NCI-H1417 (cell line): ENCODE results near the gene TMPRSS2.
"Not testable (repeated sequence)": the region's sequence is repeated elsewhere in the genome, so short reads cannot be mapped to it uniquely, and the experiment has no call there.

ENCODE experiments used
- DNase-seq, 3 experiments: peaks; one replicate each; lab custom pipeline; 2025; lab: John Stamatoyannopoulos, UW

The TMPRSS2 gene

DNA sequence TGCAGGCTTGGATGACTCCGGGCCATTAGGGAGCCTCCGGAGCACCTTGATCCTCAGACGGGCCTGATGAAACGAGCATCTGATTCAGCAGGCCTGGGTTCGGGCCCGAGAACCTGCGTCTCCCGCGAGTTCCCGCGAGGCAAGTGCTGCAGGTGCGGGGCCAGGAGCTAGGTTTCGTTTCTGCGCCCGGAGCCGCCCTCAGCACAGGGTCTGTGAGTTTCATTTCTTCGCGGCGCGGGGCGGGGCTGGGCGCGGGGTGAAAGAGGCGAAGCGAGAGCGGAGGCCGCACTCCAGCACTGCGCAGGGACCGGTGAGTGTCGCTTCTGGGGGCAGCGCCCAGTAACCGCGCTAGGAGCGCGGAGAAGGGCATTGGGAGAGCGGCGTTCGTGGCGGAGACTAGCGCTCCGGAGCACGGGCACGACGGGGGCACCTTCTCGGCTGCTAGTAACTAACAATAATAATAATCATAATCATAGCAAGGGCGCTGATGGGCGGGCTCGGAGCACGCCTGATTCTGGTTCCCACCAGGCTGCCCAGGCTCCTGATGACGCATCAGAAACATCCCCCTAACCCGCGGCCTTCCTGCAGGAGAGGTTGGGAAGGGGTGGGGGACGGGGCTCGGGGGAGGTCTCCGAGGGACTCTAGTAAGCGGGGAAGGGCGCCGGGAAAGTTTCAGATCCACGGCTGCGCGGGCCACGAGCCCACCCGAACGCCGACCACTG, 81.8 kb downstream of the TMPRSS2 start, which contains the start of gene MX1:
TSS of gene MX1 (plus strand) at position 286 of the 722 bp plus-strand sequence. CDS start 5,832 bp downstream, outside the sequence.
- DNase-seq = peak in 2 of 3 experiments; percentile 14 to 40

DNA sequence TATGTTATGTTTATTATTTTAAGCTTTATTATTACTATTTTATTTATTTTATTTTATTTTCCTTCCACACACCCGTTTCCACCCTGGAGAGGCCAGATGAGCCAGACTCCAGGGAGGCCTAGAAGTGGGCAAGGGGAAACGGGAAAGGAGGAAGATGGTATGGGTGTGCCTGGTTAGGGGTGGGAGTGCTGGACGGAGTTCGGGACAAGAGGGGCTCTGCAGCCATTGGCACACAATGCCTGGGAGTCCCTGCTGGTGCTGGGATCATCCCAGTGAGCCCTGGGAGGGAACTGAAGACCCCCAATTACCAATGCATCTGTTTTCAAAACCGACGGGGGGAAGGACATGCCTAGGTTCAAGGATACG, 82.4 kb downstream of the TMPRSS2 start:
- DNase-seq = no peak

DNA sequence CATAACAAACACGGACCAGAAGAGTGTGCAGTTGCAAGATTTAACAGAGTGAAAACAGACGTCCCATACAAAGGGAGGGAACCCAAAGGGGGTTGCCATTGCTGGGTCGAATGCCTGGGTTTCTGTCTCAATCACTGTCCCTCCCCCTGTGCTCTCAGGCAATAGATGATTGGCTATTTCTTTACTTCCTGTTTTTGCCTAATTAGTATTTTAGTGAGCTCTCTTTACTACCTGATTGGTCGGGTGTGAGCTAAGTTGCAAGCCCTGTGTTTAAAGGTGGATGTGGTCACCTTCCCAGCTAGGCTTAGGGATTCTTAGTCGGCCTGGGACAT, 84.7 kb downstream of the TMPRSS2 start:
- not testable (repeated sequence) for DNase-seq

DNA sequence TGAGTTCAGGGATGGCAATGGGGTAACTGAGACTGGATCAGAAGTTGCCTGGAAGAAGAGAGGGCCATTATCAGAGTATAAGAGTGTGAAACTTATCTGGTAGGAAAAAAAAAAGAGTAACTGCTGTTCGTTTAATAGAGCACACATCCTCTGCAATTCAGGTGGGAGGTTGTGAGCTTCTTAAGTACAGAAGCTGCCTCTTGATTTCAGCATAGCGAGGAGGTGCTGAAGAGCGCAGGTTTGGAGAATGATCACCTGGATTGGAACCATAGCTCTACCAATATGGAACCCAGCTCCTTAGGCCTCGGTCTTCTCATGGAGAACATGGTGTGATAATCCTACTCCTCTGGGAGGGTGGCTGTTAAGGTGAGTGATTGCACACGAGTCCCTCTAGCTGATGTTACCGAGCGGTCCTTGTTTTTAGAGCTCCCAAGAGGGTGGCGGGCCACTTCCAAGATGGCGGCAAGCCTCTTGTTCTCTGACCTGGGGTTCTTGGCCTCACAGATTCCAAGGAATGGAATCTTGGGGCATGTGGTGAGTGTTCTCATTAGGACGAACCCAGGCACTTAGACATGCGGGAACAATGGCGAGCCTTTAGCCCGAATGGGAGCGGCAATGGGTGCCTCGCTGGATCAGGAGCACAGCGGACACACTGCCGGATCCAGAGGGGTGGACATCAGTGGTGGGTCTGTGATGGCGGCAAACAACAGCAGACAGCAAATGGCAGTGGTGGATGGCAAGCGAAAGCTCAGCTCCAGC, 85.2 kb downstream of the TMPRSS2 start:
- DNase-seq = no peak

DNA sequence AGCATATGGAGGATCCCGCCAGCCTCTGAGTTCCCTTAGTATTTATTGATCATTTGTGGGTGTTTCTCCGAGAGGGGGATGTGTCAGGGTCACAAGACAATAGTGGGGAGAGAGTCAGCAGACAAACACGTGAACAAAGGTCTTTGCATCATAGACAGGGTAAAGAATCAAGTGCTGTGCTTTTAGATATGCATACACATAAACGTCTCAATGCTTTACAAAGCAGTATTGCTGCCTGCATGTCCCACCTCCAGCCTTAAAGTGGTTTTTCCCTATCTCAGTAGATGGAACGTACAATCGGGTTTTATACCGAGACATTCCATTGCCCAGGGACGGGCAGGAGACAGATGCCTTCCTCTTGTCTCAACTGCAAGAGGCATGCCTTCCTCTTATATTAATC, 87.0 kb downstream of the TMPRSS2 start:
- DNase-seq = peak in 1 of 3 experiments; percentile 9

DNA sequence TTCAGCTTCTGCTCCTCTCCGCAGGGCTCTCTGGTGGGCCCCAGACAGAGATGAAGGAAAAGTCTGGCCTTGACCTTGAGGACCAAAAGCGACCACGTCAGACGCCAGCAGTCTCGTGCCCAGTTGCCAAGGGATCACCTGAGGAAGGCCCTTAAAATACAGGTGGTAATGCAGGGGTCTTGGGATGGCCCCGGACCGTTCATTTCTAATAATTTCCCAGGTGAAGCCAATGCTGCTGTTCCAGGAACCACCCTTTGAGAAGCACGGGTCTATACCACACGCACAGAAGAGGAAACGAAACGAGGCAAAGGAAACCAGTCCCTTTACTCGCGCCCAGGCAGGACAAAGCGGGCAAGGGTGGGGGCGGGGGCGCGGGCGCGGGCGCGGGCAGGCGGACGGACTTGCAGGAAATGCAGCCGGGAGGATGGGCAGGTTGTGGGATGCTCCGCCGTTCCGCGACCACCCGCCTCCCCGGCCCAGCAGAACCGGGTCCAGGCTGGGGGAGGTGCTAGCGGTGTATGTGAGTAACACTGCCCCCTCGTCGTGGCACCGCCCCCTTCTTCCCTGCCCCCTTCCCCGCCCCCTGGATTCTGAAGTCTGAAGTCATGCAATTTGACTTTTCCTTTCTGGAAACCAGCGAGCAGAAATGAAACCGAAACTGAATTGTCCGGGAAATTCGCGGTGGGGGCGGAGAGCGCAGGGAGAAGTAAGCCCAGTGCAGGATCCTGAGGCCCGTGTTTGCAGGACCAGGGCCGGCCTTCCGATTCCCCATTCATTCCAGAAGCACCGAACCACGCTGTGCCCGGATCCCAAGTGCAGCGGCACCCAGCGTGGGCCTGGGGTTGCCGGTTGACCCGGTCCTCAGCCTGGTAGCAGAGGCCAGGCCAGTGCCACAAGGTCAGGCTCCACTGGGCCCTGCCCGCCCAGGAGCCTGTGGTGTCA, 87.8 kb downstream of the TMPRSS2 start:
- peak; percentile 88 to 93 (median 91) for DNase-seq

DNA sequence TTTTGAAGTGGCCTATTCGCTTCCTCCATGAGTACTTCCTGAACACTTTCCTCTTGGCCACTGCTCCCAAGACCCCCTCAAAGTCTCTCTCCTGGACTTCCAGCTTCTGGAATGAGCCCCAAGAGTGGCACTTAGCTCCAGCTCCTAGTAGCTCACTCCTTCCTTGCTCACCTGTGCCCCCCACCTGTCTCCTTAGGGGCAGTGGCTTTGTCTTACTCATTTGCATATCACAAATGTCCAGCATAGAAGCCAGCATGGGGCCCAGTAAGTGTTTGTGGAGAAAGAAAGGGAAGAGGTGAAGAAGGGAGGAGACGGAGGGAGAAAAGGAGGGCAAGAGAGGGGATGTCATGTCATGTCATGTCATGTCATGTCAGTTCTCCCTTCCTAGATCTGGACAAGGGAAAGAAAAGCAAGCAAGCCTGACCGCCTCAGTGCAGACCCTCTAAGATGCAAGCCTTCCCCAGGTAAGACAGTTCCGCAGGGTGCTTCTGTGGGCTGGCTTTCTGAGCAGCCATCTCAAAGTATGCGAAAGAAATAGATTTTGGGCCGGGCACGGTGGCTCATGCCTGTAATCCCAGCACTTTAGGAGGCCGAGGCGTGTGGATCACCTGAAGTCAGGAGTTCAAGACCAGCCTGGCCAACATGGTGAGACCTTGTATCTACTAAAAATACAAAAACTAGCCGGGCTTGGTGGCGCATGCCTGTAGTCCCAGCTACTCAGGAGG, 88.8 kb downstream of the TMPRSS2 start:
- no peak for DNase-seq

DNA sequence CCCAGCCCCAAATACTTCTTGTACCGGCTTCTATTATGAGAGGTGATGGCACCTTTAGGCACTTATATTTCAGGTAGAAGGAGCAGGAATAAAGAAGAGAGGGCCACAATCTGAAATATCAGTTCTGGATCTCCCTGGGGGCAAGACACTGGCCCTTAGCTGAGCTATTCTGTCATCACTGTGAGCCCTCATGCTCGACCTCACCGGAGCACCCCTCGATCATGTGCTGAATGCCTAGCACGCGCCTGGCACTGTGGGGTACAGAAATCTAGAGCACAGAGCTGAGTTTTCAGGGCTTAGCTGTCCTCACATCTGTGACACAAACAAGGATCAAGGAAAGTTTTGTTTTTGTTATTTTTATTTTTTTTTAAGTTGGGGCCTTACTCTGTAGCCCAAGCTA, 89.6 kb downstream of the TMPRSS2 start:
- no peak for DNase-seq

DNA sequence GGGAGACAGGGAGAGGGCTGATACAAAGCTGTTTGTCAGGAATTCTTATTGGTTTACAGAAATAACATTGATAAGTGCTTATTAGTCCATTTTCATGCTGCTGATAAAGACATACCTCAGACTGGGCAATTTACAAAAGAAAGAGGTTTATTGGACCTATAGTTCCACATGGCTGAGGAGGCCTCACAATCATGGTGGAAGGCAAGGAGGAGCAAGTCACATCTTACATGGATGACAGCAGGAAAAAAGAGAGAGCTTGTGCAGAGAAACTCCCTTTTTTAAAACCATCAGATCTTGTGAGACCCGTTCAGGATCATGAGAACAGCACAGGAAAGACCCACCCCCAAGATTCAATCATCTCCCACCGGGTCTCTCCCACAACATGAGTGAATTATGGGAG, 90.5 kb downstream of the TMPRSS2 start:
- not testable (repeated sequence) for DNase-seq
